ENCODE measurements around the gene GPR148. TPM values are rescaled to one million over a fixed set of nuclear protein-coding genes. Genes with fewer than 3 reads are reported as not detected.

GPR148 gene
- total RNA-seq, 1 experiment from 2014 or later = not detected

GRCh38 chr2:130766711-130767407 is 38.0 kb downstream of the GPR148 start:
- Histone ChIP-seq H2AK5ac (ENCODE audit: insufficient read length, low read length) (no peak overlapping the region), H2BK5ac (ENCODE audit: insufficient read length, low read length) (no peak overlapping the region), H3K27me3 (ENCODE audit: insufficient read depth, low read length) (no peaks in the 10 kb centered on the region), H3K18ac (ENCODE audit: insufficient read length, low read depth, low read length) (no peak overlapping the region), H4K20me1 (ENCODE audit: control insufficient read depth, insufficient read depth, insufficient read length) (no peaks in the 10 kb centered on the region), H3K4me1 (ENCODE audit: insufficient read depth, low read length) (no peaks in the 10 kb centered on the region), H3K9me3 (ENCODE audit: control insufficient read depth, low read depth, low read length) (no peaks in the 10 kb centered on the region), H2BK12ac (ENCODE audit: insufficient read length, low read depth, low read length) (no peak overlapping the region), H3K14ac (ENCODE audit: insufficient read depth, low read length) (no peak overlapping the region), H3K27ac (ENCODE audit: insufficient read length, low read depth, low read length) (no peak overlapping the region), H3K9ac (ENCODE audit: extremely low read depth, insufficient read length, low read length) (no peak overlapping the region), H3K23ac (ENCODE audit: insufficient read length, low read depth, low read length) (no peak overlapping the region), H4K8ac (replicated peaks; ENCODE audit: insufficient read length, low read depth, low read length) (no peak overlapping the region), H3T11ph (ENCODE audit: low read length) (no peak overlapping the region), H3K79me1 (ENCODE audit: insufficient read depth, low read depth, low read length, poor library complexity, severe bottlenecking) (no peaks in the 10 kb centered on the region), H2AFZ (ENCODE audit: low read length) (no peak overlapping the region), H4K5ac (ENCODE audit: insufficient read length, low read depth, low read length) (no peak overlapping the region), H3K79me2 (ENCODE audit: insufficient read depth, low read length) (no peaks in the 10 kb centered on the region), H3K23me2 (ENCODE audit: insufficient read length, low read depth, low read length, poor library complexity, severe bottlenecking) (no peaks in the 10 kb centered on the region), H2BK20ac (ENCODE audit: low read depth, low read length, poor library complexity, severe bottlenecking) (no peak overlapping the region), H3K56ac (ENCODE audit: insufficient read length, low read depth, low read length) (no peak overlapping the region), H3K4me2 (ENCODE audit: insufficient read depth, insufficient read length, low read length) (no peak overlapping the region), H3K4ac (ENCODE audit: low read depth, low read length) (no peak overlapping the region), H4K91ac (ENCODE audit: insufficient read length, low read depth, low read length) (no peak overlapping the region), H2BK120ac (ENCODE audit: low read depth, low read length, poor library complexity, severe bottlenecking) (no peak overlapping the region), H2BK15ac (ENCODE audit: low read depth, low read length) (no peak overlapping the region)
- no peak overlapping the region; a peak in 1 of 5 replicates for H3K4me3 Mint-ChIP-seq
- H3K4me1 Mint-ChIP-seq = peaks cover 0 to 6% of the 10 kb centered on the region in 2 experiments; a peak in 3 of 4 replicates
- H3K9me3 Mint-ChIP-seq = peaks cover under 1 to 2% of the 10 kb centered on the region in 2 experiments; a peak in 3 of 5 replicates
- H3K27me3 Mint-ChIP-seq (ENCODE audit: low read depth) = no peaks in the 10 kb centered on the region
- no peak for DNase-seq
- H3K36me3 Mint-ChIP-seq (ENCODE audit: insufficient read depth in 1 of 3, low read depth in 3 of 3) = no peaks in the 10 kb centered on the region; a peak in 1 of 7 replicates
- no peak overlapping the region for H3K27ac Mint-ChIP-seq
- WGBS (ENCODE audit: extremely low coverage, insufficient read length, low lambda C conversion rate) = no CpG with 5 or more reads among the region's 12 CpGs
- no peak for TF ChIP-seq CTCF (conservative IDR thresholded peaks at IDR 0.05)

Measured in H9 (cell line).